PFSK-1 (cell line): ENCODE measurements around the gene PDZD2.

Experiments used
- POLR2AphosphoS5 ChIP-seq: IDR thresholded peaks from 2 replicates; pipeline ENCODE4 v1.6.1; 2012; ENCODE audit warnings: low read depth, mild to moderate bottlenecking, control low read depth, low read length, moderate library complexity
- SIN3A ChIP-seq: IDR thresholded peaks from 2 replicates; pipeline ENCODE4 v1.6.1; 2012; ENCODE audit warnings: mild to moderate bottlenecking, low read length, moderate library complexity, borderline replicate concordance; ENCODE audit not compliant: insufficient read depth
- TAF1 ChIP-seq: IDR thresholded peaks from 2 replicates; pipeline ENCODE4 v1.6.1; 2012; ENCODE audit warnings: low read length, control low read depth, borderline replicate concordance; ENCODE audit not compliant: insufficient read depth
- TF ChIP-seq, protein P1 (sequence below), 2 experiments: IDR thresholded peaks; 2 replicates each; pipeline versions ENCODE4 v1.6.1 to v1.8.0; 2011 to 2012; ENCODE audit warnings: low read depth in 2 of 2, low read length in 2 of 2, control low read depth in 1 of 2, inconsistent platforms in 1 of 2, mild to moderate bottlenecking in 1 of 2, moderate library complexity in 1 of 2; ENCODE audit not compliant: insufficient read depth in 1 of 2

DNA sequence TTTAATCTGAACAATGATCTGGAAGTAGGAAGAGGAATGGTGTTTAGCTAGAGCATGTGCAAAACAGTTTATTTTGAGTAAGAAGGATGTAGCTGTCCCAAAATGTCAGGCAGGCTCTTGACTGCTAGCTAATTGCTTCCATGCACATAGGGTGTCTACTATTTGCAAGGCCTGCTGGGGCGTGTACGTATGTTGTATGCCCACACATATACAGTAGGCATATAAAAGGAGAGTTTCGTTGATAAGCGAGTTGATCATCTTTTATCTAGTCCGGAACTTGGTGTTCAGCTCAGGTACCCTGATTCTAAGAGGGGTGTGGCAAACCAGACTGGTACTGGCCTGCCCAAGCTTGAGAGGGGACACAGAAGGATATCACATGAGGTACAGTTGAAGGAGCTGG, 358.0 kb downstream of the PDZD2 start:
- no peak for TF ChIP-seq TAF1
- TF ChIP-seq, protein P1, sequence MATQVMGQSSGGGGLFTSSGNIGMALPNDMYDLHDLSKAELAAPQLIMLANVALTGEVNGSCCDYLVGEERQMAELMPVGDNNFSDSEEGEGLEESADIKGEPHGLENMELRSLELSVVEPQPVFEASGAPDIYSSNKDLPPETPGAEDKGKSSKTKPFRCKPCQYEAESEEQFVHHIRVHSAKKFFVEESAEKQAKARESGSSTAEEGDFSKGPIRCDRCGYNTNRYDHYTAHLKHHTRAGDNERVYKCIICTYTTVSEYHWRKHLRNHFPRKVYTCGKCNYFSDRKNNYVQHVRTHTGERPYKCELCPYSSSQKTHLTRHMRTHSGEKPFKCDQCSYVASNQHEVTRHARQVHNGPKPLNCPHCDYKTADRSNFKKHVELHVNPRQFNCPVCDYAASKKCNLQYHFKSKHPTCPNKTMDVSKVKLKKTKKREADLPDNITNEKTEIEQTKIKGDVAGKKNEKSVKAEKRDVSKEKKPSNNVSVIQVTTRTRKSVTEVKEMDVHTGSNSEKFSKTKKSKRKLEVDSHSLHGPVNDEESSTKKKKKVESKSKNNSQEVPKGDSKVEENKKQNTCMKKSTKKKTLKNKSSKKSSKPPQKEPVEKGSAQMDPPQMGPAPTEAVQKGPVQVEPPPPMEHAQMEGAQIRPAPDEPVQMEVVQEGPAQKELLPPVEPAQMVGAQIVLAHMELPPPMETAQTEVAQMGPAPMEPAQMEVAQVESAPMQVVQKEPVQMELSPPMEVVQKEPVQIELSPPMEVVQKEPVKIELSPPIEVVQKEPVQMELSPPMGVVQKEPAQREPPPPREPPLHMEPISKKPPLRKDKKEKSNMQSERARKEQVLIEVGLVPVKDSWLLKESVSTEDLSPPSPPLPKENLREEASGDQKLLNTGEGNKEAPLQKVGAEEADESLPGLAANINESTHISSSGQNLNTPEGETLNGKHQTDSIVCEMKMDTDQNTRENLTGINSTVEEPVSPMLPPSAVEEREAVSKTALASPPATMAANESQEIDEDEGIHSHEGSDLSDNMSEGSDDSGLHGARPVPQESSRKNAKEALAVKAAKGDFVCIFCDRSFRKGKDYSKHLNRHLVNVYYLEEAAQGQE (IDR thresholded peaks at IDR 0.05; ENCODE audit: insufficient read depth in 1 of 2, low read depth in 2 of 2, low read length in 2 of 2), result no peak
- no peak for TF ChIP-seq POLR2AphosphoS5
- no peak for TF ChIP-seq SIN3A
